ENCODE data around the gene FPR3.

- no peak for TF ChIP-seq POLR2A (IDR thresholded peaks at IDR 0.05)
- peak in 4 of 6 experiments; percentile 24 to 59 (median 50) for TF ChIP-seq CTCF (IDR thresholded peaks at IDR 0.05)
These were observed 35.3 kb downstream of the FPR3 start for GRCh38 chr19:51830274-51830673.

All from adrenal gland (tissue), 5 donors.